ENCODE measurements around the gene C22orf42.
"Not testable (repeated sequence)": the region's sequence is repeated elsewhere in the genome, so short reads cannot be mapped to it uniquely, and the experiment has no call there.

Gene C22orf42

GRCh38 chr22:32181043-32181442 is 21.9 kb upstream of the C22orf42 start:
- DNase-seq (ENCODE audit: low read depth, low spot score): no peak
- no peak for TF ChIP-seq CTCF (IDR thresholded peaks at IDR 0.05; ENCODE audit: low read depth, low read length)
- in situ Hi-C loops (cut with HindIII; ENCODE audit: low sequenced_read_pairs): no loop called here
- no peak overlapping the region for H3K4me3 ChIP-seq (ENCODE audit: low read depth, low read length)

GRCh38 chr22:32177221-32177765 is 18.2 kb upstream of the C22orf42 start:
- no peak for DNase-seq (ENCODE audit: low read depth, low spot score)
- H3K4me3 ChIP-seq (ENCODE audit: low read depth, low read length): no peak overlapping the region
- in situ Hi-C loops (cut with HindIII; ENCODE audit: low sequenced_read_pairs): no loop called here
- TF ChIP-seq CTCF (IDR thresholded peaks at IDR 0.05; ENCODE audit: low read depth, low read length): no peak

- no peak for DNase-seq (ENCODE audit: low read depth, low spot score)
These were observed 16.9 kb upstream of the C22orf42 start for GRCh38 chr22:32175683-32176644.

GRCh38 chr22:32175115-32175514 is 16.0 kb upstream of the C22orf42 start:
- in situ Hi-C loops (cut with HindIII; ENCODE audit: low sequenced_read_pairs): no loop called here
- H3K4me3 ChIP-seq (ENCODE audit: low read depth, low read length): no peak overlapping the region
- DNase-seq (ENCODE audit: low read depth, low spot score): no peak
- no peak for TF ChIP-seq CTCF (IDR thresholded peaks at IDR 0.05; ENCODE audit: low read depth, low read length)

More at GRCh38 chr22:32175683-32176644, 16.9 kb upstream of the C22orf42 start:
- H3K4me3 ChIP-seq (ENCODE audit: low read depth, low read length): no peak overlapping the region
- no peak for TF ChIP-seq CTCF (IDR thresholded peaks at IDR 0.05; ENCODE audit: low read depth, low read length)
- in situ Hi-C loops (cut with HindIII; ENCODE audit: low sequenced_read_pairs): no loop called here

- H3K4me3 ChIP-seq (ENCODE audit: low read depth, low read length): no peak overlapping the region
- no peak for DNase-seq (ENCODE audit: low read depth, low spot score)
- in situ Hi-C loops (cut with HindIII; ENCODE audit: low sequenced_read_pairs): no loop called here
- TF ChIP-seq CTCF (IDR thresholded peaks at IDR 0.05; ENCODE audit: low read depth, low read length): no peak
These were observed 6.6 kb upstream of the C22orf42 start for GRCh38 chr22:32165681-32166080.

- DNase-seq (ENCODE audit: low read depth, low spot score): no peak
- no peak overlapping the region for H3K4me3 ChIP-seq (ENCODE audit: low read depth, low read length)
- in situ Hi-C loops (cut with HindIII; ENCODE audit: low sequenced_read_pairs): no loop called here
- no peak for TF ChIP-seq CTCF (IDR thresholded peaks at IDR 0.05; ENCODE audit: low read depth, low read length)
These were observed 5.2 kb upstream of the C22orf42 start for GRCh38 chr22:32164075-32164860.

GRCh38 chr22:32160411-32160810 is 1.3 kb upstream of the C22orf42 start:
- in situ Hi-C loops (cut with HindIII; ENCODE audit: low sequenced_read_pairs); H3K4me3 ChIP-seq (ENCODE audit: low read depth, low read length); DNase-seq (ENCODE audit: low read depth, low spot score): not testable (repeated sequence)

GRCh38 chr22:32157632-32158031 is 1.5 kb downstream of the C22orf42 start:
- H3K4me3 ChIP-seq (ENCODE audit: low read depth, low read length); DNase-seq (ENCODE audit: low read depth, low spot score); in situ Hi-C loops (cut with HindIII; ENCODE audit: low sequenced_read_pairs): not testable (repeated sequence)

DNA sequence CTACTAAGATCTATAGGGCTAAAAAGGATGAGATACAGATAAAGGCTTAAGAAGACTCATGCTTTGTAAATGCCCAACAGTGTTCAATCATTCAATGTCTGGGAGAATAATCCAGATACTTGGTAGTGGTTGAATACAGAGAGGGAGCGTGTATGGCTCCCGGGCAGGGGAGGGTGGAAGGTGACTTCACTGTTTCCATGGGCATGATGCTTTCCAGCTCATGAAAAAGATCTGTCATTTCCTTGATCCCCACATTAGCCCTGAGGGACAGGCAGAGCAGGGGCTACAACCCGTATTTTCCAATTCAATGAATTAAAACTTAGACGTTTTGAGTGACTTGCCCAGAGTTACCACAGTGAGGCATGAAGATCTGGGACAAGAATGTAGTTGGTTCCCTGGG is 4.4 kb downstream of the C22orf42 start:
- H3K4me3 ChIP-seq (ENCODE audit: low read depth, low read length); in situ Hi-C loops (cut with HindIII; ENCODE audit: low sequenced_read_pairs); DNase-seq (ENCODE audit: low read depth, low spot score): not testable (repeated sequence)
